Midbrain (tissue), 1 donor: ENCODE results near the gene ANKS1B.
"Not testable (repeated sequence)": the region's sequence is repeated elsewhere in the genome, so short reads cannot be mapped to it uniquely, and the experiment has no call there.

Experiments used
- DNase-seq: peaks from one replicate; lab custom pipeline; 2025; lab: John Stamatoyannopoulos, UW

ANKS1B gene

DNA sequence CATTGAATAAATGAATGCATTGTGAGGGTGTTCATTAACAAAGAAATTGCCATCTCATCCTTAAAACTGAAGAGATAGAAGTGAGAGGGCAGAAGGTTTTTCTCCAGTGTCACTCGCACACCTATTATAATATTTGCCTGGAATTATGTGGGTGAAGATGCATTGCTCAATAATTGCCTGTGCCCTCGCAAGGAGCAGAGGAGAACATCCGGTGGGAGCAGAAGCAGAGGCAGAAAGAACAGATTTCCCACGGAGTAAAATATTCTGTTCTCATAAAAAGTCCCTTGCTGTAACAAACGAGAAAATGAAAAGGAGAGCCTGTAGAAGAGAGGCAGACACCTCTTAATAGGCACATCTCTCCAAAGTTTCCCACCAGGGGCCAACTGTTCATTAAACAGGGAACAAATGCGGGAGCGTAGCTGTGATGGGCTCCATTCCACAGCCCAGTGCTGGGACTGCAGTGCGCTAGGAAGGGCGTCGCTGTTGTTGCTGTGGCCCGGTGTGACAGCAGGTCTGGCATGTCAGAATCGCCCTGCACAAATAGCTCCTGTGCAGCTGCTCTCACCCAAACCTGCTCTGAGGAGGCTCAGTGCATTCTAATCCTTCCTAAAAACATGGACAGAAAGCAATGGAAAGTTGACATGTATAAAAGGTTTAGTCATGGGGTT is 979.8 kb downstream of the ANKS1B start:
- DNase-seq, result no peak

DNA sequence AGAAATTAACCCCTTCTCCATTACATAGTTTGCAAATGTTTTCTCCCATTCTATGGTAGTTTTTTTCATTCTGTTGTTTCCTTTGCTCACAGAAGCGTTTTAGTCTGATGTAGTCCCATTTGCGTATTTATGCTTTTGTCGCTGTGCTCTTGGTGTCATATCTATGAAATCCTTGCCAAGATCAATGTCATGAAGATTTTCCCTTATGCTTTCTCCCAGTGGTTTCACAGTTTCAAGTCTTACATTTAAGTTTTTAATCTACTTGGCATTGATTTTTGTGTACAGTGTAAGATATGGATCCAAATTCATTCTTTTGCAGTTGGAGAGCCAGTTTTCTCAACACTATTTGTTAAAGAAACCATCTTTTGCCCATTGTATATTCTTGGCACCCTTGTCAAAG is 982.0 kb downstream of the ANKS1B start:
- DNase-seq, result no peak

DNA sequence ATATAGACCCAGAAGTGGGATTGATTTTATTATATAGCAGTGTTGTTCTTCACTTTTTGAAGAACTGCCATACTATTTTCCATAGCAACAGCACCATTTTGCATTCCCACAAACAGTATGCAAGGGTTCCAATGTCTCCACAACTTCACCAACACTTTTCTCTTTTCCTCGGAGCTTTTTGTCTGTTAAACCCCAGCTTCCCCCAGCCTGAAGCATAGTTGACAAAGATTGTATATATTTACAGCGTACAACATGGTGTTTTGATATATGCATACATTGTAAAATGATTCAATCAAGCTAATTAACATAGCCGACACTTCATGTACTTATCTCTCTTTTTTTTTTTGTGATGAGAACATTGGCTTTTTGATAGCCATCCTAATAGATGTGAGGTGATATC is 982.6 kb downstream of the ANKS1B start:
- no peak for DNase-seq

DNA sequence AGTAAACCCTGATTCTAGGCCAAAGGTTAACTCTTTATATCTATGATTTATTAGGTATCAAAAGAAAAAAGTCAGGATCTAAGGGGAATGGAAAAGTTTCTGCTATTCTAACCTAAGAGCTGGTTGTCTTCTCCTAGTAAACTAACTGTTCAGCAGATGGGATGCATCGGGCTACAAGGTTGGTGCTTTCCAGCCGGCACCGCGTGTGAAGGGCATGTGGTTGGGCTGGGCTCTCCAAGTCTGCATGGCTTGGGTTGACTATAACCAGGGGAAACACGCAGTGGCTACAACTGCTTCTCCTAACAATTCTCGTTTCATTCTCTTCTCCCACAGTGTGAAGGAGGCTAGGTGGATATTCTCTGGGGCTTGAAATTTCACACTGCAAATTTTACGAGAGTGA is 985.2 kb downstream of the ANKS1B start:
- no peak for DNase-seq

DNA sequence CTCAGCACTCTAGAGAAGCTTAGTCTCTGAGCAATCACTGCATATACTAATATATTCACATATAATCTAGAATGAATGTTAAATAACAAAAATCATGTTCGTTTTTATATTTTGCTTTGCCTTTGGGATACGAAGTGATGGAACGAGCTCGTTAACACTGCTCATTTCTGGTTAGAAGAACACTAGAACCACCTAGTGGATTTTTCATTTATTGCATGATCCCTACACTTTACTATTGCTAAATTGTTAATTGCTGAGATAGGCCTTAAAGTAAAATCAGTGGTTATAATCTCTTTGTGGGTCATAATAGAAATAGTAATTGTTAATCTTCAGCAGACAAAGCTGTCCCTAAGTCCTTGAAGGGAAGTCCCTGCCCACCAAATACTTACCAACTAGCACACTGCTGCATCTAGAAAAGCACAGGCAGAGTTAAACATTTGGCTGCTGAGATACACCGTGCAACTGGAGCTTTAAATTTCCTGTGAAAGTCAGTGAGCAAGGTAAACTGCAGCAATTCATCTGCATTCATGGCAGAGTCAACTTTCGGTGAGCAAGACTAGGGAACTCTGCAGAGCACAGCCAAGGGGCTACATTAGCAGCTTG is 985.9 kb downstream of the ANKS1B start:
- DNase-seq, result peak; percentile 73

DNA sequence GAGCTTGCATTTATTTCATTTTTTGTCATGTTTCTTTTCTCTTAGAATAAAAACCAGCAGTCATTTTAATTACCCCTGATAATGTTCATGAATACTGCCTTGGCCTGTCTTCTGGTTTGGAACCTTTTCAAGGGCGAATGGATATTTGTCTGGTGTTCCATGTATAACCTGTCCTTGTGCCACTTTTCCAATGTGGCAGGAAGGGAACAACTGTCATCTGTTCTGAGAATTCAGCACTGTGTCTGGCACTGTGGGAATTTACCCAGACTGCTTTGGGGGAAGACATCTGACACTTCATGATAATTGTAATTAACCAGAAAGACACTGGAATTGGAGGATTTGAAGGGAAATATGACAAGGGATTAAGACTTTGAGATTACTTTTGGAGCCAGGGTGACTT is 986.8 kb downstream of the ANKS1B start:
- no peak for DNase-seq

DNA sequence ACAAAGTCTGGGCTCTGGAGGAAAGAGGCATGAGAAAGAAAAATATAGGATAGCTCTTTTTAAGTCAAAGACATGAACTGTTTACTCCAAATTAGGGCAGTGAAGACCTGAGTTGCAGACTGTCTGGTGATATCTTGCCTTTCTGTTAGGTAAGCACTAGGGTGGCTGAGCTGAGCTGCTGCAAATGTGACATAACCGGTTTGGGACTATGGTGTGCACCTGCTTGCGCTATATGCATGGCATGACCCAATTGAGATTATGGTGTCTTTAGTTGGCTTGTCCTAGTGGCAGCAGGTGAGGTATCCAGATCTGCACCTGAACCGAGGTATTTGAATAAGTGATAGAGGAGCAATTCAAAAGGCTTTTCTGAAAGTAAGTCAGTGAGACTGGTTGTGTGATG is 994.1 kb downstream of the ANKS1B start:
- no peak for DNase-seq

DNA sequence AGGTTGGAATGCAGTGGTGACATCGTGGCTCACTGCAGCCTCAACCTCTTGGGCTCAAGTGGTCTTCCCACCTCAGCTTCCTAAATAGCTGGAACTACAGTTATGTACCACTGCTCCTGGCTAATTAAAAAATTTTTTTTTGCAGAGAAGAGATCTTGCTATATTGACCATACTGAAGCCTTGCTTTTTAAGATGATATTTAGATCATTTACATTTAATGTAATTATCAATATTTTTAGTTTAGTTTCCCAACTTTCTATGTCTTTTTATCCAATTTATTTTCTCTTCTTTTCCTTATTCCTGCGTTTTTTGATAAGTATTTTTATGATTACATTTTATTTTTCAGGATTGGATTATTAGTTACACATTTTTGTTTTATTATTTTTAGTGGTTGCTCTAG is 999.6 kb downstream of the ANKS1B start:
- no peak for DNase-seq

DNA sequence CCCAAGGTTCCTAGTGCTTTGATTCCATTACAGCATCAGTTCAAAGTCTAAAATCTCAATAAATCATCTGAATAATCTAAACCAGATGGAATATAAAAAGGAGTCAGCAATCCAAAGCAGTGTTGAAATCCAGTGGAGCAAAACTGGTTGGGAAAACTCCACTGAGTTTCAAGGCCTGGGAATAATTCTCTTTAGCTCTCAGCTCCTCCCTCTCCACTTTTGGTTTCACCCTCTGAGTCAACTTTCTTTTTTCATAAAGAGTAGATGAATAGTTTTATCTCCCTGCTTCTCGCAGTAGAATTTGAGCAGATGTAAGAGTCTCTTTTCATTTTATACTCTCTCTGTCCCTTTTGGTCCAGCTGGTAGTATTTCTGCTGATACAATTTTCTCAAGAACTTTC is 1001.1 kb downstream of the ANKS1B start:
- DNase-seq, result no peak

DNA sequence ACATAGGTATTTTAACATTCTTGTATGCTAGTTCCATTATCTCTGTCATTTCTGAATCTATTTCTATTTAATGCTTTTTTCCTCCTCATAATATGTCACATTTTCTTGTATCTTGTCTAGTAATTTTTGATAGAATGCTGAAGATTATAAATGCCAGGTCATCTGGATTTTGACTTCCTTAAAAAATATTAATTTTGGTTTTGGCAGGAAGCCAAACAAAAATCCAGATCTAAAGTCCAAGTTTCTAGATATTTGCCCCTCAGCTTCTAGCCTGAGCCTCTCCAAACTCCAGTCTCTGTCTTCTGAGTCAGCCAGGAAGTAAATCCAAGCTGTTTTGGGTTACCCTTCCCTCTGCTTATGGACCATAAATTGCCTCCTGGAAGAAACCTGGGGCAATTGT is 1004.2 kb downstream of the ANKS1B start:
- no peak for DNase-seq

DNA sequence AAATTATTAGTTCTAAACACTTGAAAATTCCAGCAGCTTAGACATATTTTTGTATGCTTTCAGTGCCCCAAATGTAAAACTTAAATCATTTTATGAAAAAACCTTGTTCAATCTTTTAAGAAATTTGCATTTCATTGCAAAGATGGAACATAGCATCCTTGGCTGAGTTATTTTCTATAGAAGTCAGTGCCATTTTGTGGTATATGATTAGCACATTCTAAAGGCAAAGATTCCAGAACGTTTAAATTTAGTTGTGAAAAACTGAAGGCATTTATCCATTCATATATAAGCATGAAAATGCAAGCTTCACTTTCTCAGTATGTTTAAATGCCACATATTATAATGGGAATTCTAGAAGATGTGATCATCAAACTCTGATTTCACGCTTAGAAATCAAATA is 1007.5 kb downstream of the ANKS1B start:
- DNase-seq, result no peak

DNA sequence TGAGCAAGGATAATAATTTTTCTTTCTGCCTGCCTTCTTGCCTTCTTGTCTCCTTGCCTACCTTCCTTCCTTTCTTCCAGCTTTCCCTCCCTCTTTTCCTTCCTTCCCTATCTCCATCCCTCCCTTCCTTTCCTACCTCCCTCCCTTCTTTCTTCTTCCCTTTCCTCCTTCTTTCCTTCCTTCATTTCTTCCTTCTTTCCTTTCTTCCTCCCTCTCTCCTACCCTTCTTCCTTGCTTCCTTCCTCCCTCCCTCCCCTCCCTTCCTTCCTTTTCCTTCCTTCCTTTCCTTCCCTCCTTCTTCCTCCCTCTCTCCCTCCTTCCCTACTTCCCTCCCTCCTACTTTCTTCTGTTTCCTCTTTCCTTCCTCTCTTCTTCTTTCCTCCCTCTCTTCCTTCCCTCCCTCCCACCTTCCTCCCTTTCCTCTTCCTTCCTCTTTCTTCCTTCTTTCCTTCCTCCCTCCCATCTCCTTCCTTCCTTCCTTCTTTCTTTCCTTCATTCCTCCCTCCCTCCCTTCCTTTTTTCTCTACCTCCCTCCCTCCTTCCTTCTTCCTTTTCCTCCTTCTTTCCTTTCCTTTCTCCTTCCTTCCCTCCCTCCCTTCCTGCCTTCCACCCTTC is 1009.9 kb downstream of the ANKS1B start:
- DNase-seq, result no peak

DNA sequence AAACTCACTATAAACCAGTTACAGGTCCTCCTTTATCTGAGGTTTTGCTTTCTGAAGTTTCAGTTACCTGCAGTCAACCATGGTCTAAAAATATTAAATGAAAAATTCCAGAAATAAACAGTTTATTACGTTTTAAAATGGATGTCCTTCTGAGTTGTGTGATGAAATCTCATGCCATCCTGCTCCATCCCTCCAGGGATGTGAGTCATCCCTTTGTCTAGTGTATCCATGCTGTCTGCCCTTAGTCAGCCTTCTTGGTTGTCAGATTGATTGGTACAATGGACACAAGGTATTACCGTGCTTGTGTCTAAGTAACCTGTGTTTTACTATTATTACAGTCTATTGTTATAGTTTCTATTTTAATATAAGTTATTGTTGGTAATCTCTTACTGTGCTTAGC is 1011.3 kb downstream of the ANKS1B start:
- no peak for DNase-seq

DNA sequence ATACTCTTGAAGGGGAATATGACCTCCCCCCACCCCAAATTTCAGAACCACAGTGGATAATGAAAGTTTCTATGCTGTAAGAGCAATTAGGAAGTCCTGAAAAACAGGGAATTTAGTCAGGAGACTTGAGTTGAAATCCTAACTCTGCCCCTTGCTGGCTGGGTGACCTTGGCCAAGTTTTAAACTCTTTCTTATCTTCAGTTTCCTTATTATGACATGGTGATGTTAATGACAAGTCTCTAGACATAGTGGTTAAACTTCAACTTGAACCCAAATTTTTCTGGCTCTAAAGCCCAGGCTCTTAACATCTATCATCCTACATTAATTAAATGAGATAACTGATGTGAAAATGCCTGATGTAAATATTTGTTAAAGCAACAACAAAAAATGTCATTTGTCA is 1013.8 kb downstream of the ANKS1B start:
- DNase-seq, result no peak

DNA sequence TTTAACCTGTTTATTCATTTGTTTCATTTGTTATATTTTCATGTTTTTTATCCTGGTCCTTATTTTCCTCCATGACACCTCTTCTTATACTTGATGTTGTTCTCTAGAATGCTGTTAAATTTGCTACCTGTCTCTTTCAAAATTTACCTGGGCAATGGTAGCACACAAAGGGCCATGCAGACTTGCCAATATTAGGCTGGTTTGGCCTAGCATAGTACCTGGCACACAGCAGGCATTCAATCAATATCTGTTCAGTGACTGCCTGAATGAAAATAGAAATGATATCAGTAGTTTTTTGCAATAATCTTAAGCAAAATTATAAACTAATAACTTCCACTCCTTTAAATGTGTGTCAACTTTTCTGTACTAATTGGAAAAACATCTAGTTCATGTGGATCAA is 1014.5 kb downstream of the ANKS1B start:
- DNase-seq, result no peak

DNA sequence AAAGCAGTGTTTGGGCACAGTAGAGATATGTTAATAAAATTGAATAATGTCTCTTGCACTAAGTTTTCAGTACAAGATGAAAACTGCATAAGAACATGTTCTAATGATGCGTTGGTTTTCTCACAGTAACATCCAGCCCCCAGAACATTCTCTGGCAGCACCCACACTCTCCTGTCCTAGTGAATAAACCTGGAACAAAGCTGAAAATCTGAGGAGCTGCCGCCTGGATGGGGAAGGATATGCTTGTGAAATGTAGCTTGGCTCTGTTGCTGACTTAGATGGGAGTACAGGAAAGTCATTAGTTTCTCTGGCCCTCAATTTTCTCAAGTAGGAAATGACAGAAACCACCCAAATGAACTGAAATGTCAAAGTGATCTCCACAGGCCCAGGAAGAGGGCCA is 1015.8 kb downstream of the ANKS1B start:
- DNase-seq, result no peak

DNA sequence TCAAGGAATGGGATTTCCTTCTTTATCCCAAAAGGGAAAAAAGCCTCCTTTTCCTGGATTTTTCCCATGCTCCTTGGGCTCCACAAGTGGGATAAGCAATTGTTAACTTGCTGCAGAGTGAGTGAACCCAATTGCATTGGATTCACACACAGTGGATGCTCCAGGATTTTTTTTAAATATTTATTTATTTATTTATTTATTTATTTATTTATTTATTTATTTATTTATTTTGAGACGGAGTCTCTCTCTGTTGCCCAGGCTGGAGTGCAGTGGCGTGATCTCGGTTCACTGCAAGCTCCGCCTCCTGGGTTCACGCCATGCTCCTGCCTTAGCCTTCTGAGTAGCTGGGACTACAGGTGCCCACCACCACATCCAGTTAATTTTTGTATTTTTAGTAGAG is 1027.6 kb downstream of the ANKS1B start:
- not testable (repeated sequence) for DNase-seq

DNA sequence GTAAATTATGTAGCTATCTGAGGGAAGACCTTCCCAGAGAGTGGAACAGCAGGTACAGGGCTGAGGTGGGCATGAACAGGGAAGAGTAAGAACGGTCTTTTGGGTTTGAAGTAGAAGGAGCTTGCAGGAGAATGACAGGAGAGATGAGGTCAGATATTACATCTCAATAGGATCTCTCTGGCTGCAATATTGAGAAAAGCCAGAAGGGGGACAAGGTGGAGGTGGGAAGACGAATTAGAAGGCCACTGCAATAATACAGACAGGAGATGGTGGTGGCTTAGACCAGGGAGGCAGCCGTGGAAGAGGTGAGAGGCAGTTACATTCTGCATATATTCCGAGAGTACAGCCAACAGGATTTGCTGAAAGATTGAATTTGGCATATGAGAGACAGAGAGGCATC is 1029.5 kb downstream of the ANKS1B start:
- no peak for DNase-seq

DNA sequence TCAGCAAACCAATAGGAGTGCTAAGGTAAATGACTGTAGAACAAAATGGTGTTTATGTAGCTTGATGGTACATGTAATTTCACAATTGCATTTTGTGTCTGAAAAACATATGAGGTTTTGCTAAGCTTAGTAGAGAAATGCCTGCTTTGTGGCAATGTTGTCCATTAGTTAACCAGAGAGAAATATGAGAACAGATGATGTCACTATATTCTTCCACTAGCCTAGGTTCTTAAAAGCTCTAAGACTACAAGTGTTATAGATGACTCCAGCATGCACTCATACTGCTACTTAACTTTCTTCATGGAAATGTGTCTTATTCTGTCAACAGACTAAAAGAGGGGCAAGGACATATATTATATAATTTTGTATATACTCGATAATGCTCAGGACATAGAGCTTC is 1030.2 kb downstream of the ANKS1B start:
- DNase-seq, result no peak

DNA sequence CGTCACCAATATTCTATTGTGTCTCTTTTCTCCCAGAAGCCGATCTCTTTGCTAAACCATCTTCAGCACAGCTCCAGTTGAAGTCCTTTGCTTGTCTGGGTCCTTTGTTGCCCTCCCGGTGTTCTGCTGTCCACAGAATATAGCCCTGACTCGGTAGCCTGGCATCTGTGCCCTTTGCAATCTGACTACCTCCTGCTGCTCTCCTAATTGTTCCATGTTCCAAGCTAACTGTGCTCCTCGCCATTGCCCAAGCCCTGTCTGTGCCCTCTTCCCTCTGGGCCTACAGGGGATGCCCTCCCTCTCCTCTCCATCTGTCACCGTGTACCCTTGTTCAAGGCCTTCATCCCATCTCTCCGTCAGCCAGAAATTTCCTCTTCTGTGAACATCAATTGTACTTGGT is 1033.3 kb downstream of the ANKS1B start:
- no peak for DNase-seq

DNA sequence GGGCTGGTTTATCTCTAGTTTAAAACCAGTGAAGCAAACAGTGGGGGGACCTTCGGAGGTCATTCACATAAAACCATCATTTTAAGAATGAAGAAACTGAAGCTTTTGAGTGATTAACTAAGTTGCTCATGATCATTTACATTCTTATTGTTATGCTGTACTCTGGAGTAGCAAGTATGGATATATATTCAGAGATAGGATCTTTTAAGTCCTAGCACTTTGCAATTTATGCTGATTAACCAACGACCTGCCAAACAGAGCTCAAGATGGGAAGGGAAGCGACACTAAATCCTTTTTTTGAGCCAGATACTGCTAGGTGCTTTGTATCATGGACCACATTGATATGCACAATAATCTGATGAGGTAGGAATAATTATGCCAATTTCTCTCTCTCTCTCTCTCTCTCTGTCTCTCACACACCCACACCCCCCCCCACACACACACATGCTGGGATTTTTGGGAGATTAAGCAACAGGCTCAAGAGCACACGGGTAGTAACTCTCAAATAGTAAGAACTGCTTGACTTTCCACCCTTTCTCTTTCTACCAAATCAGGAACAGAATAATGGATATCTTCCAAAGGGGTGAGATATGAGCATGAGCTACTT is 1036.3 kb downstream of the ANKS1B start:
- no peak for DNase-seq

DNA sequence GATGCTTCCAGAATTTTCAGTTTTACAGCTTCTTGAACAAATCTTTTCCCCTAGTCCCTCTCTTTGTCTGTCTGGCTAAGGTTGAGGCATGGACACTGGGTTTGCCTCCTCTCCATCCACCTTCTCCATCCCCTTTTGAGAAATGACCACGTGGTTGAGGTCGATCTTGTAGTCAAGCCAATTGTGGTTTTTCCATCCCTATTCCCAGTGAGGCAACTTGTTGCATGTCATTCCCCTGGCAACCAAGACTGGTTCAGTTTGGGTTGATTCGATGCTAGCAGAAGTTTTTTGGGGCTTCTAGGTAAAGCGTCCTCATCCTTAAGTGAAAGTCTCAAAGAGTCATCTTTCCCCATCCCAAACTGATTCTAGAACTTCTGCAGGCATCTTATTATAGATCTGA is 1038.9 kb downstream of the ANKS1B start:
- DNase-seq, result no peak

DNA sequence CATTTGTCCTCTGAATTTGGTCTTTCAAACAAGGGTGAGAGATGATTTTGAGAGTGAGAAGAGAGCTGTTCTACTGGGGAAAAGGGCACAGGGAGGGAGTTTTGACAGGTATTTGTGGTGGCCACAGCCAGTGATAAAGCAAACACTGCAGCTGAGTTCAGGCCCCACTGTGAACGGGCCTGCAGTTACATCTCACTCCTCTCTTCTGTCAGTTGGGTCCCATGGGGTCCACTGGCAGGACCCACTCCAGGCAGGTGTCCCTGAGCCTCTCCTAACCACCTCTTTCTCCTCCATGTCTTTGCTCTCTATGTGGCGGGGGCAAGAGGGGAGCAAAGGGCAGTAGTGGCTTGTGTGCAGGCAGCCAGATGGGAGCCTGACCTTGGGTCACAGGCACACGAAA is 1044.8 kb downstream of the ANKS1B start:
- DNase-seq, result no peak
